ENCODE data around the gene SRRM1.
A peak's percentile ranks its signal among the peaks of the same experiment; 100 is the strongest.
"Not testable (repeated sequence)": the region's sequence is repeated elsewhere in the genome, so short reads cannot be mapped to it uniquely, and the experiment has no call there.

SRRM1 gene

DNA sequence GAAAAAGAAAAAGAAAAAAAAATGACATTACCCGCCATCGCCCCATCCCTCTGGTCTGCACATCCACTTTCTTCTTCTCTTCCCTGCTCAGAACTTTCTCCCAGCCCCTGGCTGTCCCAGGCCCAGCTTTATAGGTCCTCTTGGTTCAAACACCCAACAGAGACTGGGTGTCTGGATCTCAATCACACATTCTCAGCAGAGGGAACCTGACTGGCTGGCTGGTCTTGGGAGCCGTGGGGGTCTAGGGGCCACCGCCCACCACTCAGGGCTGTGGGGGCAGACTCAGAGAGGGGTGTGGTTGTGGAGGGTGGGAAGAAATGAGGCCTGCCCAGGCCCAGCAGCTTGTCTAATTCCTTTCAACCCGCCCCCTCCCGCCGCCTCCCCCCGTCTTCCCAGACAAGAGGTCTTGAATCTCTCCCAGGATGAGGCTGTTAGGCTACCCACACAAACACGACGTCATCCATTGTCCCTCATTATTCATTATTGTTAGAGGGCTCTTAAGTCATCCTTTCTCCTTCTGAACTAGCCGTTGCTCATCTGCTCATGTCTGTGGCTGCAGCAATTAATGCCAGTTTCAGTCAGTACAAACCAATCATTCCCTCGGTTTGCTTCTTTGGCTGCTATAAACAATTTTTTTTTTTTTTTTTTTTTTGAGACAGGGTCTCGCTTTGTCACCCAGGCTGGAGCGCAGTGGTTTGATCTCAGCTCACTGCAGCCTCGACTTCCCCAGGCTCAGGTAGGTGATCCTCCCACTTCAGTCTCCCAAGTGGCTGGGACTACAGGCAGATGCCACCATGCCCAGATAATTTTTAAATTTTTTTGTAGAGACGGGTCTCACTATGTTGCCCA, 61.5 kb downstream of the SRRM1 start:
- in situ Hi-C loops (cut with HindIII; ENCODE audit: low pct_unique_long_range_greater_than_20kb, low sequenced_read_pairs) = no loop called here
- TF ChIP-seq JUND (IDR thresholded peaks at IDR 0.05; ENCODE audit: low read depth) = no peak
- no peak for DNase-seq (ENCODE audit: low read depth in 1 of 2, low spot score in 1 of 2)

DNA sequence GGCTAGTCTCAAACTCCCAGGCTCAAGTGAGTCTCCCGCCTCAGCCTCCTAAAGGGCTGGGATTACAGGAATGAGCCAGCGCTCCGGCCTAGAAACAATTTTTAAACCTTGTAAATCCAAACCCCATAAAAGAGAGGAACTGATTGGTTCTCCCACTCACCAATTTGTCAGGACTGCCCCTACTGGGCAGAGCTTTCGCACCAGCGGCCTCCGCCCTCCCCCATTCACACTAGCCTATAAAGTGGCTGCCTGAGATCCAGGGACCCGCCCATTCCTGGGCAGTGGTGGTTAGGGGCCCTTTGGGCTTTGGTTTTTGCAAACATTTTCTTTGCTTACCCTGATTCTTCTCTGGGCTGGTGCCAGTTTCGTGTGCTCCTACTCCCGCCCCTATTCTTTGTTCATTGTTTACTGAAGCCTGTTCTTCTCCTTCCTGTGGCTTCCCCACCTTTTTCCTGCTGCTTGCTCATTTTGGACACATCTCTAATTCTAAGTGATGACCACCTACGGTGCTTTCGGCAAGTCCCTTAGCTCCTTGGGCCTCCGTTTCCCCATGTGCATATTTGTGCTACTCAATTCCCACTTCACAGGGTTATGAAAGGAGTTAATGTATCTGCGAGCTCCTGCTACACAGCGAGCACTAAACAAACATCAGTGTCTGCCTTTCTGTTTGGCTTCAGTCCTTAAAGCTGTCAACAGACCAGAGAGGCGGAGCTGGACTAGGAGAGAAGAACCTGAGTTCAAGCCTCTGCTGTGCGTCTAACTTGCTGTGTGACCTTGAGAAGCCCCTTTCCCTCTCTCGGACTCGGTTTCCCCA, 62.4 kb downstream of the SRRM1 start:
- DNase-seq (ENCODE audit: low read depth in 1 of 2, low spot score in 1 of 2) = peak; percentile 87 to 96
- in situ Hi-C loops (cut with HindIII; ENCODE audit: low pct_unique_long_range_greater_than_20kb, low sequenced_read_pairs) = no loop called here
- TF ChIP-seq JUND (IDR thresholded peaks at IDR 0.05; ENCODE audit: low read depth) = no peak

DNA sequence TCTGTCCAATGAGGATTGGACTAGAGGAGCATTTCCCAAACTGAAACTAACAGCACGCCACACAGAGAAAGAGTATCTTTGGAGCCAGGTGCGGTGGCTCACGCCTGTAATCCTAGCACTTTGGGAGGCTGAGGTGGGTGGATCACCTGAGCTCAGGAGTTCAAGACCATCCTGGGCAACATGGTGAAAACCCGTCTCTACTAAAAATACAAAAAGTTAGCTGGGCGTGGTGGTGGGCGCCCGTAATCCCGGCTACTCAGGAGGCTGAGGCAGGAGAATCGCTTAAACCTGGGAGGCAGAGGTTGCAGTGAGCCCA, 62.9 kb downstream of the SRRM1 start:
- in situ Hi-C loops (cut with HindIII; ENCODE audit: low pct_unique_long_range_greater_than_20kb, low sequenced_read_pairs); DNase-seq (ENCODE audit: low read depth in 1 of 2, low spot score in 1 of 2): not testable (repeated sequence)

DNA sequence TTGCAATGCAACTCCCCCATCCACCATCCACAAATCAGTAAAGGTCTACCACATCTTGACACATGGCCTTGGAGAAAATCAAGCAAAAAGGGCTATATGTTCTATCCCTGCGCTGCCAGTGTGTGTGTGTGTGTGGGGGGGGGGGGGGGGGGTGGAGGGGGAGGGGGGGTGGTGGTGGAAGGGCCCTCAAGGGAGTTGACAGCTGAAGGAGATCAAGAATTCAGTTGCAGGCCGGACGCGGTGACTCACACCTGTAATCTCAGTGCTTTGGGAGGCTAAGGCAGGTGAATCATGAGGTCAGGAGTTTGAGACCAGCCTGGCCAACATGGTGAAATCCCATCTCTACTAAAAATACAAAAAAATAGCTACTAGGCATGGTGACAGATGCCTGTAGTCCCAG, 64.6 kb downstream of the SRRM1 start:
- in situ Hi-C loops (cut with HindIII; ENCODE audit: low pct_unique_long_range_greater_than_20kb, low sequenced_read_pairs) = no loop called here
- DNase-seq (ENCODE audit: low read depth in 1 of 2, low spot score in 1 of 2) = no peak
- TF ChIP-seq JUND (IDR thresholded peaks at IDR 0.05; ENCODE audit: low read depth) = no peak

DNA sequence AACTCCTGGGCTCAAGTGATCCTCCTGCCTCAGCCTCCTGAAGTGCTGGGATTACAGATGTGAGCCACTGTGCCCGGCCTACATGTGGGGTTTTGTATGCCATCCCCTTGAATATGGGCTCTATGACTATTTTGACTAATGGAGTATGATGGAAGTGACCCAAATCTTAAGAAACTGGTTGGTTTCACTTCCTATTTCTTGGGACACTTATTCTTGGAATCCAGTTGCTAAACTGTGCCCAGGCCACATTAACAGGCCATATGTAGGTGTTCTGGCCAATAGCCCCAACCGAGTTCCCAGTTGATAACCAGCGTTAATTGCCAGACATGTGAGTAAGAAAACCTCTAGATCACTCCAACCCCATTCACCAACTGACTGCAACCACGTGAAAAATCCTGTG, 65.8 kb downstream of the SRRM1 start:
- in situ Hi-C loops (cut with HindIII; ENCODE audit: low pct_unique_long_range_greater_than_20kb, low sequenced_read_pairs) = no loop called here
- no peak for DNase-seq (ENCODE audit: low read depth in 1 of 2, low spot score in 1 of 2)
- TF ChIP-seq JUND (IDR thresholded peaks at IDR 0.05; ENCODE audit: low read depth) = no peak

DNA sequence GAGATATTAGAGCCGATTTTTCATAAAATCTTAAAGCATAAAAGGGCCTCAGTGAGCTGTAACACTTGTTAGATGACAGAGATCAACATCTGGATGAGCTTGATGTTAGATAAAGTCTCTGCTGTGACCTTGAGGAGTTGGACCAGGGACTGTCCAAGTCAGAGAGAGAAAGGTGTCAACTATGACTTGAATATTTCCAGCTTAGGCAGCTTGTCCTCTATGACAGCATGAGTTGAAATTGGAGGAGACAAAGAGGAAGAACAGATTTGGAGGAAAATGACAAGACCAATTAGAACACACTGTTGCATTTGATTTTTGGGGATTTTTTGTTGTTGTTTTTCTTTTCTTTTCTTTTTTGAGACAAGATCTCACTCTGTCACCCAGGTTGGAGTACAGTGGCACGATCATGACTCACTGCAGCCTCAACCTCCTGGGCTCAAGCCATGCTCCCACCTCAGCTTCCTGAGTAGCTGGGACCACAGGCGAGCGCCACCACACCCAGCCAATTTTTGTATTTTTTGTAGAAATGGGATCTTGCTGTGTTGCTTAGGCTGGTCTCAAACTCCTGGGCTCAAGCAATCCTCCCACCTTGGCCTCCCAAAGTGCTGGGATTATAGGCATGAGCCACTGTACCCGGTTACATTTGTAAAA, 66.8 kb downstream of the SRRM1 start:
- no peak for DNase-seq (ENCODE audit: low read depth in 1 of 2, low spot score in 1 of 2)
- in situ Hi-C loops (cut with HindIII; ENCODE audit: low pct_unique_long_range_greater_than_20kb, low sequenced_read_pairs) = no loop called here
- no peak for TF ChIP-seq JUND (IDR thresholded peaks at IDR 0.05; ENCODE audit: low read depth)

DNA sequence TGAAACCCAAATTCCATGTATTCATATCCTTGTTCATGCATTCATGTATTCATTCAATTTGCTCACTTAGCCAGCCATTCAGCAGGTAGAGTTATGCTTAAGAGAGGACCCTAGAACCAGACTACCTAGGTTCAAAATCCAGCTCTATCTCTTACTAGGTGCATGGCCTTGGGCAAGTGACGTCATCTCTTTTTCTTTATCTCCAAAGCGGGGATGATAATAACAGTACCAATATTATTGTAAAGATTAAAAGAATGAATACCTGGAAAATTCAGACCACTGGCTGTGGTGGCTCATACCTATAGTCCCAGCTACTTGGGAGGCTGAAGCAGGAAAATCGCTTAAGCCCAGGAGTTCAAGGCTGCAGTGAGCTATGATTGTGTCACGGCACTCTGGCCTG, 68.2 kb downstream of the SRRM1 start:
- no peak for TF ChIP-seq JUND (IDR thresholded peaks at IDR 0.05; ENCODE audit: low read depth)
- no peak for DNase-seq (ENCODE audit: low read depth in 1 of 2, low spot score in 1 of 2)
- in situ Hi-C loops (cut with HindIII; ENCODE audit: low pct_unique_long_range_greater_than_20kb, low sequenced_read_pairs) = no loop called here

DNA sequence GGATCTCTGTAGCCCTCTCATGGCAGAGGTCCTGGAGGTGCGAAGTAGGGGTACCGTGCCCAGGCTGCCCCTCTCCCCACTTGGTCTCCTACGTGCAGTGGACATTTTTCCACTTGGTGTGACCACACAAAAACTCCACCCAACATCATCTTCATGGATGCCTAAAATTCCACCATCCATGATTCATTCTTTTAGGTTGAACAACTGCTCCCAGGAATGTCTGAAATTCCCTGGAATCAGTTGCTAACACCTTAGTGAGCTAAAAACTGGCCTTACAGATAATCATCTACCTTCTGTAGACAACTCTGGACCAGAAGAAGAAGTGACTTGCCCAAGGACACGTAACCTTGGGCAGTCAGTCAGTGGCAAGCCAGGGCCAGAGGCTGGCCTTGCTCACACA, 70.1 kb downstream of the SRRM1 start:
- no peak for TF ChIP-seq JUND (IDR thresholded peaks at IDR 0.05; ENCODE audit: low read depth)
- DNase-seq (ENCODE audit: low read depth in 1 of 2, low spot score in 1 of 2) = no peak
- in situ Hi-C loops (cut with HindIII; ENCODE audit: low pct_unique_long_range_greater_than_20kb, low sequenced_read_pairs) = no loop called here

DNA sequence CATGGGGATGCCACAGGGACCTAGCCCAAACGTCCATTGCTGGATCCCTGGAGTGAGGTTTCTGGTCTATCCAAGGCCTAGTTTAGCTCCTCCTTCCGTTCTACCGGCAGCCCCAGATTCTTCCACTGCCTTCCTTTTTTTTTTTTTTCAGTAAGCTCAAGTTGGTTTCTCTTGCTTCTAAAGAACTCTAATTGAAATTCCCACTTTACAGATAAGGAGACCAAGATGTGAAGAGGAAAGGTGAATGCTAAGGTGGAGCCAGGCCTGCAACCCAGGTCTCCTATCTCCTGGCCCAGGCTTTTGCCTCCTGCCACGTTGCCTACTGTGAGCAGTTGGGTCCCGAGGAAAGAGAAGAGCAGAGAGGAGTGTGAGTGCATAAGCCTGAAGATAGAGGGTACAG, 70.6 kb downstream of the SRRM1 start:
- no peak for TF ChIP-seq JUND (IDR thresholded peaks at IDR 0.05; ENCODE audit: low read depth)
- in situ Hi-C loops (cut with HindIII; ENCODE audit: low pct_unique_long_range_greater_than_20kb, low sequenced_read_pairs) = no loop called here
- DNase-seq (ENCODE audit: low read depth in 1 of 2, low spot score in 1 of 2) = no peak

DNA sequence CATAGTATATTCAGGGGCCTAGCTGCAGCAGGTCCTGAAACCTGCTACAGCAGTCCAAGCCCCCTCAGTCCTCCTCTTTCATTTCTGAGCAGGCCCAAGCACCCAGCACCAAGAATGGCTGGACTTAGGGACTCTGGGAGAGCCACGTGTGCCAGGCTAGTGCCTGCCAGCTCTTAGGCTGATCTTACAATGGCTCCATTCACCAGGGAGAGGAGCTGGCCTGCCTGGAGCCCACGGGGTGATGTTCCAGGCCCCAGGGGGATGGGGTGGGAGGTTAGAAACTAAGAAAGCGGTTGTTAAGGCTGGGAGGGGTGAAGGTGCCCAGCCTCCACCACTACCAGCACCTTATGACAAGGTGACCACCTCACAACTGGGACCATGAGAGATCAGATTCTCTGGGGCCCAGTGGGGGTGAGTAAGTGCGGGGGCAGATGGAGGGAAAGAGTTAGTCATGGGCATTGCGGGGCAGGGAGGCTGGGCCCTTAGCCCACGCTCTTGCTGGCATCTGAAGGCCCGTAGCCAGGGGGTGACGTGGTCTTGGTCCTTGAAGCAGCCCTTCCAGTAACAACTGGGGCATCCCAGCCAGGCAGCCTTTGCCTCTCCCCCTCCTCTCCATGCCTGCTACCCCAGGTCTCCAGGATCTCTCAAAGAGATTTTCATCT, 71.9 kb downstream of the SRRM1 start:
- no peak for TF ChIP-seq JUND (IDR thresholded peaks at IDR 0.05; ENCODE audit: low read depth)
- in situ Hi-C loops (cut with HindIII; ENCODE audit: low pct_unique_long_range_greater_than_20kb, low sequenced_read_pairs) = no loop called here
- DNase-seq (ENCODE audit: low read depth in 1 of 2, low spot score in 1 of 2) = no peak

DNA sequence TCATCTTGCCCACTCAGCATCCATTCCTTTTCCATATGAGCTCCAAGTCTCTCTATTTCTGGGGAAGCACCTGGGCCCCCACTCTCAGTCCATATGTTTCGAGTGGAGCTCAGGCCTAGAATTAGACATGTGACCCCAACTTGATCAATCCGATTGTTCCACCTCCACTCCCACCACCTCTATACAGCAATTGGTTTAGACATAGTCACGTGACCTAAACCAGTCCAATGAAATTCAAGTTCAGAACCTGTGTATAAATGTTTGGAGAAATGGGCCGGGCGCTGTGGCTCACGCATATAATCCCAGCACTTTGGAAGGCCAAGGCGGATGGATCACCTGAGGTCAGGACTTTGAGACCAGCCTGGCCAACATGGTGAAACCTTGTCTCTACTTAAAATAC, 72.6 kb downstream of the SRRM1 start:
- in situ Hi-C loops (cut with HindIII; ENCODE audit: low pct_unique_long_range_greater_than_20kb, low sequenced_read_pairs) = no loop called here
- DNase-seq (ENCODE audit: low read depth in 1 of 2, low spot score in 1 of 2) = no peak
- no peak for TF ChIP-seq JUND (IDR thresholded peaks at IDR 0.05; ENCODE audit: low read depth)

DNA sequence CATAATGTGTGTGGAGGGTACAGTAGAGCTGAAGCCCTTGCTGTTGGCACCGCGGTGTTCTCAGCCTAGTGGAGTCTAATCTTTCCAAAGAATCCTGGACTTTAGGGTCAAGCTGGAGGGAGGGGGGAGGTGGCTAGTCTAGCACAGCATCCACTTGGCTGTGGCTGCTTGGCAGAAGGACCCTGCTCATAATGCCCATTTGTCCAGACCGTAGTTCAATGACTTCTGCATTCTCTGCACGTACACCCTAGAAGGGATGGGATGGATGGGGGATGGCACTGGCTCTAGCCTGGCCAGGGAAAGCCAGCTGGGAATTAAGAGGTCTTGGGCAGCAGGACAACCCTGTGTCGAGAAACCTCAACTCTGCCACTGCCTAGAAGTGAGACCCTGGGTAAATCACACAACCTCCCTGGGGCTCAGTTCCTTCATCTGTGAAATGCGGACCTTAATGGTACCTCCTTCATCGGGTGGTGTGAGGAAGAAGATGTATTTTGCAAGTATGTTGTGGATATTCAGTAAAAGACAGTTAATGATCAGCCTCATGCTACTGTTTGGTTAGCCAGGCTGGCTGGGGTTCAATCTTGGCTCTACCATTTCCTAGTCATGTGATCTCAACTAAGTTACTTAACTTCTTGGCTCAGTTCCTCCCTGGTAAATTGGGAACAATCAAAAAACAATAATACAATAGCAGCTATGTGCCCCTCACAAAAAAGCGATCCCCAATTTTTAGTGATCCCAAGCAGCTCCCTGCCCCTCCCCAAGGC, 75.0 kb downstream of the SRRM1 start:
- TF ChIP-seq JUND (IDR thresholded peaks at IDR 0.05; ENCODE audit: low read depth) = no peak
- in situ Hi-C loops (cut with HindIII; ENCODE audit: low pct_unique_long_range_greater_than_20kb, low sequenced_read_pairs) = no loop called here
- DNase-seq (ENCODE audit: low read depth in 1 of 2, low spot score in 1 of 2) = no peak
